HG03342 (cell line): ENCODE measurements around the gene ARMH1.
"Not testable (repeated sequence)": the region's sequence is repeated elsewhere in the genome, so short reads cannot be mapped to it uniquely, and the experiment has no call there.

ENCODE experiments used
- ATAC-seq: cut with Tn5 transposase; IDR thresholded peaks from one replicate; pipeline ENCODE4 v1.9.1; 2021; ENCODE audit warnings: mild to moderate bottlenecking, moderate library complexity; ENCODE audit not compliant: unreplicated experiment

ARMH1 gene

DNA sequence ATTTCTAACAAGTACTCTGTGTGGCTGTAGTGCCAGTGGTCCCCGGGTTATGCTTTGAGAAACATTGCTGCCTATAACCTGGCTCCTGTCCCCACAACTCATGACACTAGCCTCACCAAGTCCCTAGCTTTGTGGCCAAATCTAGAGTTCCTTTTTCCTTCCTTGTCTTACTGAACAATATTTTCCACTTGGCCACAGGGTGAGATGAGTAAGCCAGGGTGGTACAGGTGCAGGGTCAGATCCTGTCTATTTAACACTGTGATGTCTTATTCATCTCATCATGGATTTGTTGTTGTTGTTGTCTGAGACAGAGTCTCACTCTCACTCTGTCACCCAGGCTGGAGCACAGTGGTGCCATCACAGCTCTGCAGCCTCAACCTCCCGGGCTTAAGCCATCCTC, 18.6 kb downstream of the ARMH1 start:
- ATAC-seq = no peak

DNA sequence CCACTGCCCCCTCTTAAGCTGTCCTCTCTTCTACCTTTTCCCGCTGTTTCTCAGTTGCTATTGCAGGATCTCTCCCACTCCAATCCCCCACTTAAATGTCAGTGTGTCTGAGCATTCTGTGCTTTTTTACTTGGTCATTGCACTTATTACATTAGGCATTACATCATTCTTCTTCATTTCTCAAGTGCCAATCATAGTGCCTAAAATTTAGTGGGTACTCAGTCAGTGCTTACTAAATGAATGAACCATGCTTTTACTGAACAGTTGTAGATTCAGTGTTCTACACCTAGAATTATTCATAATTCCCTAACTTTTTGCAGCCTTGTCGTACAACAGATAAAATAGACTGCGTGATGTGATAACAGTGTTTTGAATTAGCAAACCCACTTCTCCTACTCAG, 19.4 kb downstream of the ARMH1 start:
- ATAC-seq = no peak

DNA sequence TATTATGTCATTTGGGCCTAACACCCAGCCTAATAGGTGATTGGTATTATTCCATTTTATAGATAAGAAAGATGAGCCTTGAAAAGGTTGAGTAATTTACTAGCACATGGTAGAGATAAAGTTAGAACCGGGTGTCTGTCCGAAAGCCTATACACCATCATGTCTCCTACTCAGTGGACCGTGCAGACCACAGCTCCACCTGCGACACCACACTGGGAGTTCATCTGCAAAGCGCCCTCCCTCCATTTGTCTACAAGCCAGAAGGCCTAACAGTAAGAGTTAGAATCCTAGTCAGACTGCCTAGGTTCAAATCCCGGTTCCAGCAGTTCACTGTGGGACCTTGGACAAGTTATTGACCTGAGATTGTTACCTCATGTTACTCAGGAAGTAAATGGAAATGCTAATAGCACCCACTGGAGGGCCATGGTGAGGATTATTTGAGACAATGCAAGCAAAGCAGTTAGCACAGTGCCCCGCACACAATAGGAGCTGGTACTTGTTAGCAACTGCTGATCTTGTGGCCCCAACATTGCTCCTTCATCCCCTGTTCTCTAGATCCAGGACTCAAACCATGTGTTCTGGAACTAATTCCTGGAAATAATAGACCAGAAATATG, 20.5 kb downstream of the ARMH1 start:
- ATAC-seq = peak; percentile 54

DNA sequence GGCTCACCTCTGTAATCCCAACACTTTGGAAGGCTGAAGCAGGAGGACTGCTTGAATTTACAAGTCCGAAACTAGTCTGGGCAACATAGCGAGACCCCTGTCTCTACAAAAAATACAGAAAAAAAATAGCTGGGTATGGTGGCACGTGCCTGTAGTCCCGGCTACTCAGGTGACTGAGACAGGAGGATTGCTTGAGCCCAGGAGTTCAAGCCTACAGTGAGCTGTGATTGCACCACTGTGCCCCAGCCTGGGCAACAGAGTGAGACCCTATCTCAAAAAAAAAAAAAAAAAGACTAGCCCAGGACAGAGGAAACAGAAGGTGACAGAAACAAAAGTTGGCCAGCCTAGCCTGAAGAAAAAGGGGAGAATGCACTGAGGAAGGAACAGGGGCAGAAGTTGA, 21.2 kb downstream of the ARMH1 start:
- ATAC-seq = no peak

DNA sequence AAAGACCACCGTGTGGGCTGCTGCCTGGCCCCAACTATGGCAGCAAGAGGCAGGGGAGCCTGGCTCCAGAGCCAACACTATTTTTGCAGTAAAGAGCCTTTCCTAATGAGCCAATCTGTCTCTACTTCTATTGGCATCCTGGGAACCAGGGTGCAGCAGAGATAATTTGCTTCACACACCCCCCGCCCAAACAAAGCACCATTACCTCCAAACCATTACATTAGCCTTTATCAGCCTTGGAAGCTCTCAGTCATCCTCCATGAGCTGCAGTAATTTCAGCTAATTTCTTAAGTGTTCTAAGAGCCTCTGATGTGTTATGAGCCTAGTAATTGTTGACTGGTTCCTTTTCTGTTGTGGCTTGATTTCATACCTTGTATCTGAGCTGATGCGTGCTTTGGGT, 21.6 kb downstream of the ARMH1 start:
- ATAC-seq = no peak

DNA sequence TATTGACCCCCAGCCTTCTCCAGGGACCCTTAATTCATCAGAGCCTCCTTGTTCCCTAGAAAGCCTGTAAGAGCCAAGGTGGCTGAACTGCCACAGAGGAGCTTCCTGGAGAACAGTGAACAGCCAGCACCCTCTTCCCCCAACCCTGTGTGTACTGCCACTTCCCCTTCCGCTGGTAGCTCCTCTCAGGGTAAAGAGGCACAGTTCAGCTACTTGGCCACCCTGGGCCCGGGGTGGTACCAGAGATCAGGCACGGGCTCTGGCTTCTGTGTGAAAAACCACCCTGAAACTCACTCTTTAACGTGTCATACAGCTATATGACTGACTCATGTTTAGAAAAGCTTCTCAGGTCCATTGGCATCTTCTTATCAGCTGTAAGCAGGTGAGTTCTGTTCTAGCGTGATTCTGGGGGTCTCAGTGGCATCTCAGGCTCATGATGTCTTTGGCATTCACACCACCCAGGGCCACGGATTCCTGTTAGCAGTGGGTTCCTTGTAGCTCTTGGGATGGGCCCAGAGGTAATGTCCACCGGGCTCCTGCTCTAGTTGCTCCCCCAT, 22.4 kb downstream of the ARMH1 start:
- ATAC-seq = peak; percentile 40

DNA sequence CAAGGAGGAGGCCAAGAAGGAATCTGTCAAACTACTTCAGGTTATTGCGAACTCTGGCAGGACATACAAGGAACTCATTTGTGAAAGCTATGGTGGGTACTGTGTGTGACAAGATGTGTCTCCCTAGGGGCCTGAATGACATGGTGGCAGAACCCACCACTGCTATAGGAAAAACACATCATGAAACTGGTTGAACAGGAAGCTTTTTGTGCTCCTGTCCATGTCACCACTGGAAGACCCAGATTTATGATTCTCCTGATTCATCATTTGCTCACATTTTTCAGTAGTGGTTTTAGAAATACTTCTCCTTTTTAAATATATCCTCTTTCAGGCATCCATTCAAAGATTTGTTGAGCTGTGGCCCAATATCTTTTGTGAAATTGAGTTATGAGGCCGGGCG, 23.6 kb downstream of the ARMH1 start:
- ATAC-seq = no peak

DNA sequence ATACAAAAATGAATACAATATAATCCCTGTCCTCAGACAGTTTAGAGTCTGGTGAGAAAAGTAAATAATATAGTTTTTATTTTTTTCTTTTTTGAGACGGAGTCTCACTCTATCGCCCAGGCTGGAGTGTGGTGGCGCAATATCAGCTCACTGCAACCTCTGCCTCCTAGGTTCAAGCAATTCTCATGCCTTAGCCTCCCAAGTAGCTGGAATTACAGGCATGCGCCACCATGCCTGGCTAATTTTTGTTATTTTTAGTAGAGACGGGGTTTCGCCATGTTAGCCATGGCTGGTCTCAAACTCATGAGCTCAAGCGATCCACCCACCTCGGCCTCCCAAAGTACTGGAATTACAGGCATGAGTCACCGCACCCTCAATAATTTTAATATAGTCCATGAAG, 24.9 kb downstream of the ARMH1 start:
- ATAC-seq = not testable (repeated sequence)

DNA sequence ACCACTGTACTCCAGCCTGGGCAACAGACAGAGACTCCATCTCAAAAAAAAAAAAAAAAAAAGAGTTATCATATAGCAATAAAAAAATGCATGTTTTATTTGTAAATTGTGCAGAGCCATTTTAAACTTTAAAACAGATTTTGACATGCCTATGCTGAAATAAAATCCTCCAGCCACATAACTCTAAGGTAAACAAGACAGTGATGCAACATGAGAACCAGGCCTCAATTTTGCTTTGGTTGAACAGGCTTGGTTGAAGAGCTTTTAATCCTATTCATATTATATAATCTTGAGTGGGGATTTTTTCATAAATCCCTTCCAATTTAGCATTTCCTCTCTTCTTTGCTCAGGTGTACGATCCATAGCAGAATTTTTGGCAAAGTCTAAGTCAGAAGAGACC, 26.1 kb downstream of the ARMH1 start:
- no peak for ATAC-seq

DNA sequence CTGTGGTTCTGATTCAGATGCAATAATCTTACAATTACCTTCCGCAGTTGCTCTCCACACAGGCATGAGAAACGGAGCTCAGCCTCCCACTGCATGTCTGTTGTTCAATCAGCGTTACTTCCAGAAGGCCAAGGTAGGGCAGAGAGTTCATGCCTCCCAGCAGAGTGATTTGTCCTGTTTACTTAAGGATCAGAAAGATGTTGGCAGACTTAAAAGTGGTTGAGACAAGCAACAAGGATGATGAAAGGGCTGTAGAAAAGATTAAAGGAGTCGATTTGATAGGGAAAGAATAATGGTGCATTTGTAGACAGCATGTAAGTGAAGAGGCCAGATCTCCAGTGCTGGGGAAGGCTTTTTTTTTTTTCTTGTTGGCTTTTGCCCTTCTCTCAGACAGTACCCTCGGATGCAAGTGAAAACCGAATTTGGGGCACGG, 26.6 kb downstream of the ARMH1 start:
- ATAC-seq = no peak

DNA sequence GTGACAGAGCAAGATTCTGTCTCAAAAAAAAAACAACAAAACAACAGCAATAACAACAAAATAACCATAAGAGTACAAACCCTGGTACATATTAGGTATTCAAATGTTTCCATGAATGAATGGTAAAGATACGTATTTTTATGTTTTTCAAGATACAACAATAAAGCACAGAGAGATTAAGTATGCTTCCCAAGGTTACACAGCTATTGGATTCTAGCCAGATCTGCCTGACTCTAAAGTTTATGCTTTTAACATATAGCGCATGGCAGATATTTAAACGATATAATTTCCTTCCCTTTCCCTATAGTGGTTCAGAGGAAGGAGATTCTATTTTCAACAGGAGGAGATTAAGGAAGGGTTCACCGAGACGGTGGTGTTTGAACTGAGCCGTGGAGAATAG, 31.0 kb downstream of the ARMH1 start:
- ATAC-seq = no peak

DNA sequence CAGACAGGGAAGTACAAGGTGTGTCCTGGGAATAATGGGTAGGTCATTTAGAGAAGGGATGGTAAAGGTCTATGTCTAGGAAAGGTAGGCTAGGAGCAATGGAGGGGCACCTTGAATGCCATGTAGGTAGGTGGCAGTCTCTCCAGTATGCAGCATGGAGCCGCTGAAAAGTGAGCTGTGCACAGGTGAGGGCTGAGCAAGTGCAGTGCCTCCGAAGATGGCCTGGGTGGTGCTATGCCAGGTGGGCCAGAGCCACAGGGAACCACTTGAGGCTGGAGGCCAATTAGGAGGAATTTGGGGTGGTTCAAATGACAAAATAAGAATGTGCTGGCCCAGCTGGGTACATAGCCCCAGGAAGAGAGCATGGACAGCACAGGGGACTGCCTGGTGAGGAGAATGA, 31.4 kb downstream of the ARMH1 start:
- no peak for ATAC-seq

DNA sequence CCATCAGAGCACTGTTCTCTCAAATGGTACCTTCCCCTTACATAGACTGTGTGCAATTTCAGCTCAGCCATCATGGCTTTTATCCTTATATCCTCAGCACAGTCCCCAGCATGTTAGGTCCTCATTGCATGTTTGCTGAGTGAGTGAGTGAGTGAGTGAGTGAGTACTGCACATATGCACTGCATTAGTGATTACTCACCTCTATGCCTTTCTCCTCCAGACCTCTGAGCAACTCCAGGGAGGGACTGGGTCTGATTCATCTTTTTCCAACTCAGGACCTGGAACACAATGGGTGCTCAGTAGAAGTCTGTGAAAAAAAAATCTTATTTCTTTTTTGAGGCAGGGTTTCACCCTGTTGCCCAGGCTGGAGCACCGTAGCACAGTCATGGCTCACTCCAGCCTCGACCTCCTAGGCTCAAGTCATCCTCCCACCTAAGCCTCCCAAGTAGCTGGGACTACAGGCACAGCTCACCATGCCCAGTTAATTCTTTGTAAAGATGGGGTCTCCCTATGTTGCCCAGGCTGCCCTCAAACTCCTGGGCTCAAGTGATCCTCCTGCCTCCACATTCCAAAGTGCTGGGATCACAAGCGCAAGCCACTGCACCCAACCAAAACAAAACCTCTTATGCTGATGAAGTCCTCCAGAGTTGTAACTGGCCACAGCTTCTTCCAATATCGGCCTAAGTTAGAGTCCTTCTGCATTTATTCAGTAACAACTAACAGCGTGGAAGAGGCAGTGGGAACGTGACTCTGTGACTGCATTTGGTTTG, 32.8 kb downstream of the ARMH1 start:
- no peak for ATAC-seq

DNA sequence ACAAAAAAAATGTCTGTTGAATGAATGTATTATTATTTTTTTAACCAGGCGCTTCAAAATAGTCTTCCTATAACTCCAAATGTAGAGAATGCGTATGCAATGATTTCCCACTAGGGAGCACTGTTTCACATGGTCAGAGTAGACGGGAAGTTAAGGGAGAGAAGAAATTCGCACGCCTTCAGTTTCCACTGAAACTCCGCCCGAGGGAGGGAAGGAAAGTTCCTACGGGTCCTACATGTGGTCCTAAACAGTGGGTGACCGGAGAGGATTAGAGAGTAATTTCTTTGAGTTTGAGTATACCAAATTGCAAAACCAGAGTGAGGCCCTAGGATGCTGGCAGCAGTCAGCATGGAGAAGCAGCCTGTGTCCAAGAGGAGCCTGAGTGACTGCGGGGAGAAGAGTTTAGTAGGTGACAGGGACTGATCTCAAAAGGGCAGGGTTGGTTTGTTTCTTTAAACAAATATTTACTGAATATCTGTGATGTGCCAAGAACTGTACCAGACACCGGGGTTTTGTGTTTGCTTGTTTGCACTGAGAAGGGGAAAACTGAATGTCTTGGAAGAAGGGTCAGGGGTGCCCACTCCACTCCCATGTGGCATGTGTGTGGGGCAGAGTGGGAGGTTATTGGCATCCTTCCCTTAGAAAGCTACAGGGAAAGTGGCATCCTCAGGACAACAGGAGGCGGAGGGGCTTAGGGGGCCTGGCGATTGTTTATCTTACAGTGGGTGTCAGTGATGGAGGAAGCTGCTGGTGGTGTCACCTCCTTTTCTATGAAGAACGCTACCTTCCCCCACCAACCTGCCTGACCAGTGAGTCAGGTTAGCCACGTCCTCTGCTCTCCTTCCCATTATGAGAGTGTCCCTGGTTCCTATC, 33.7 kb downstream of the ARMH1 start:
- ATAC-seq = no peak

DNA sequence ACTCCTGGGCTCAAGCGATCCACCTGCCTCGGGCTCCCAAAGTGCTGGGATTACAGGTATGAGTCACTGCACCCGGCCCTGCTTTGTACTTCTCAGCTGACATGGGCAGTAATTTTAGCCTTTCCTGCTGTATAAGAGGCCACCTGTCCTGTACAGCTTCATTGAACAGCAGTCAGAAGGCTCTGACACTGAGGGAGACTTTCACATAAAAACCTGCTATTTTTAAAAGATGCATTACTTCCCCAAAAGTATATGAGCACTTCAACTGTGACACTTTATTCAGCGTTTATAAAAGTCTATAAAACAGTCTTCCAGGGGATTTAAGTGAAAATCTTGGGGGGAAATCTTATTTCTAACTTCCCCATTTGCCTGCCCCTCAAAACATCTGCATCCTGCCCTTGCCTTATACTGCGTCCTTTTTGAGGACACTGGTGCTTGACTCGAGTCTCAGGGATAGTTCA, 38.8 kb downstream of the ARMH1 start:
- ATAC-seq = no peak

DNA sequence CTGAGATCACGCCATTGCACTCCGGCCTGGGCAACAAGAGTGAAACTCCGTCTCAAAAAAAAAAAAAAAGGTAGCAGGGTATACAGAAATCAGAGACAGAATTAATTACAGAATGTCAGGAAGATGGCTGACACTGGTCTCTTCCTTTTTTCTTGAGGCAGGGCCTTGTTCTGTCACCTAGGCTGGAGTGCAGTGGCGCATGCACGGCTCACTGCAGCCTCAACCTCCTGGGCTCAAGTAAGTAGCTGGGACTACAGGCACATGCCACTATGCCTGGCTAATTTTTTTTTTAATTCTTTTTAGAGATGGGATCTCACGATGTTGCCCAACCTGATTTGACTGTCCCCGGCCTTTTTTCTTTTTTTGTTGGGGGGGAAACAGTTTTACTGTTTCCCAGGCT, 40.0 kb downstream of the ARMH1 start:
- ATAC-seq = no peak

DNA sequence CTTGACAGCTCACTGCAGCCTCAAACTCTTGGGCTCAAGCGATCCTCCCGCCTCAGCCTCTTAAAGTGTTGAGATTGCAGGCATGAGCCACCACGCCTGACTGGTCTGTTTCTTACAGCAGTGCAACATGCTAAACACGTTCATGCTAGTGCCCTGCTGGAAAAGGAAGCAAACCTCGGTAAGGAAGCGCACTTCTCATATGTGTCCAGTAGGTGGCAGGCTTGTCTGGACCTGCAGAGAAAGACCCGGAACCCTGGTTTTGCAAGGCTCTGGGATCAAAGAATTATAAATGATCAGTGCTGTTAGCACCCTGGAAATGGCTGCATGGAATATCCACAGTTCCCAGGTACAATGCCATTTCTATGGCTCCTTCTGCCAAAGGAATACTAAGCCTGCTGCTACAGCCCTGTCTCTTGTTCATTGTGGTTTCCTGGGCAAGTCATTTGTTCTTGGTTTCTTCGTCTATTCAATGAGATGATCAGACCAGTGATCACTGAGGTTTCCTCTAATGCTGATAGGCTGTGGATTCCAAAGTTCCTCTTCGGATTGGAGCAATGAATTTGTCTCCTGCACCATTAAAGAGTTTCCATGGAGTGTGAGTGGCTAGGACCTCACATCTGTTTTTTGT, 40.5 kb downstream of the ARMH1 start:
- no peak for ATAC-seq

DNA sequence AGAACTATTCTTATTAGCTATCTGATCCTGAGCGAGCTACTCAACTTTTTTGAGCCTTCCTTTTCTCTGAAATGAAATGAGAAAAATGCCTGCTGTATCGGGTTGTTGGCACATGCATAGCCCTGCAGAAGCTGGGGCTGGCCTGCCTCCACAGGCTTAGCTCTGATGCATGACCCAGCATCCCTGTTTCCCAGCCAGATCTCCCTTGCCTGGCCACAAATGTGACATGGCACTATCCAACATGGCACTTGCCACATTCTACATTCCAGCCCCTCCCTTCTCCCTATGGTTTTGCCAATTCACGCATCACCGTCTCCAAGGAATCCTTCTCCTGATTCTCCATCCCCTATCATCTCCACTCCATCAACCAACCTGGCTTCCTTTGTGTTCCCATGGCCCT, 42.6 kb downstream of the ARMH1 start:
- ATAC-seq = no peak

DNA sequence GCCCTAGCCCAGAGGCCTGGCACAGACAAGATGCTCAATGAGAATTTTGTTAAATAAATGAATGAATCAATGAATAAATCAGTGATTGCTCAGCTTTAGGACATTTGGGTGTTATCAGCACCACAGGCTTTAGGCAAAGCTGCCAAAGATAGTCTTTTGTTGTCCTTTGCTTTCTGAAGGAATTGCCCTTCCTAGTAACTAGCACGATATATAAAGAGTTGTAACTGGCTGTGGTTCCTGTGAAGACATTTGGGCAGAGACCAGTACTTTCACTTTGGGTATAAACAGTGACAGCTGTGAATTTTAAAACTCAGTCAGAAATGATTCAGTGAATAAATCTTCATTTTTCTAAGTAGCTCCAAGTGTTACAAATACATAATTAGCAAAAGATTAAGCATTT, 43.1 kb downstream of the ARMH1 start:
- ATAC-seq = no peak

DNA sequence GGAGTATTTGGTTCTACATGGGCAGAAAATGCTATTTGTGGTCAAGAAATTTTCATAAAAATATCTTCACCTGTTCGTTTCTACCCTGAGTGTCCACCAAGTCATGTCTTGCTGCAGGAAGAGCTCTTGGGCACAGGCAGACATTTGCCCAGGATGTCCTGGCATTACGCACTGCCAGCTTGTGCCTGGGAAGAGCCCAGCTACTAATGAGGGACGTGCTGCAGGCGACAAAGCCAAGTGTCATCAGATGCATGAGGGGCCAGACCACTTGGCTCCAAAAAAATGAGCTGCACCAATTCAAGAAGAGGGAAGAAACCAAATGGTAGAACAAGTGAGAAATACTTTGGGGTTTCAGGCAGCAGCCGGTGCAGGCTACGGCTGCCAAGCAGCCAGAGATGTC, 43.6 kb downstream of the ARMH1 start:
- ATAC-seq = no peak

DNA sequence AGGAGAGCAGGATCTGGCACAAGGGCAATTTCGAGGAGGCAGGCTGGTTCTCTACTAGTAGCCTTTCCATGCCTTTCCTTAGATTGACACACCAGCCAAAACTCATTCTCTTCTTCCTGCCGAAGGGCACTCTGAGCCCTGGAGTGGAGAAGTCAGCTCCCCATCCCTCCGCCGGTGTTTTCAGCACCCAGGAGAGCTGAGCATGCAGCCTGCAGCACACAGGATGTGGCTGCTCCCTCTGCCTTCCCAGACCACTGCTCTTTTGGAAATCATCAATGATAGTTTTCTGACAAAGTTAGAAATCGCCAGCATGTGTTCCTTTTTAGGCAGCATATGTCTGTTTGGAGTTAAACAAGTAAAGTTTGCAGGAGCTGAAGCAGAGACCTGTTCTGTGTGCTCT, 44.8 kb downstream of the ARMH1 start:
- ATAC-seq = no peak
